GM18867 (cell line): ENCODE results near the gene ASTN2.

Experiments
- ATAC-seq: cut with Tn5 transposase; IDR thresholded peaks from one replicate; pipeline ENCODE4 v1.9.1; 2021; ENCODE audit warnings: mild to moderate bottlenecking, moderate library complexity; ENCODE audit not compliant: unreplicated experiment

ASTN2 gene

GRCh38 chr9:116417464-116417863 lies 997.4 kb downstream of the ASTN2 start:
- no peak for ATAC-seq

GRCh38 chr9:116416421-116416820 lies 998.4 kb downstream of the ASTN2 start:
- no peak for ATAC-seq

- ATAC-seq = no peak
Observed at GRCh38 chr9:116414374-116414773, 1000.5 kb downstream of the ASTN2 start.

DNA sequence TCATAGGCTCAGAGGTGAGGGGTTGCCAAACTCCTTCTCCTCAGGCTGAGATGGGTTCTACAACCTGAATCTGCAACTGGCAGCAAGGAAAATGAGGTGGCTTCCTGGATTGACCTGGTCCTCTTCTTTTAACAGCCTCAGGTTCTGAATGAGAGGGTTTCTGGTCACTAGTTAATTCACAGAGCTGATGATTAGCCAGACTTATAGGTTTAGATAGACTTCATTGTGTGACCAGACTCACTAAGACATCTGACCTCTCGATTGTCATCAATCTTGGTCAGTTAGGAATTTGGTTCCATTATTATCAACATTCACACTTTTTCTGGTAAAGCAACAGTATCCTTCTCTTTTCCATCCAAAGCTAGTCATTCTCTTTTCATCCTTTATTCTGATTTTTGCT lies 1003.4 kb downstream of the ASTN2 start:
- no peak for ATAC-seq

DNA sequence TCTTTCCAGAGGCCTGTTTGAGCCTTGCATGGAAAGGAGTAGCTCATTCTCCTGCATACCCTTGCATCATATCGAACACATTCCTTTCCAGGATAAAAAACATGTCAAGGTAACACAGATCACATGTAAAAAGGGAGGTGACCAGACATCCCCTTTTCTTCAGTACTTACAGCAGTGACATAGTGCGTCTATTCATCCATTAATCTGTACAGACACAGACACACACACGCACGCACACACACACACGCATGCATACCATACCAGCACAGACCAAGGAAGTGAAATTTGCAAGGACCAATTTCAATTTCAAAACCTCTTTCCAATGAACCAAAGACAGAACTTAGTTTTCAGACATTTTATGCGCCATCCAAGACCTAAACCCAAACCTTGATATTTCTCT lies 1005.2 kb downstream of the ASTN2 start:
- no peak for ATAC-seq

GRCh38 chr9:116409129-116409528 lies 1005.7 kb downstream of the ASTN2 start:
- ATAC-seq = no peak

DNA sequence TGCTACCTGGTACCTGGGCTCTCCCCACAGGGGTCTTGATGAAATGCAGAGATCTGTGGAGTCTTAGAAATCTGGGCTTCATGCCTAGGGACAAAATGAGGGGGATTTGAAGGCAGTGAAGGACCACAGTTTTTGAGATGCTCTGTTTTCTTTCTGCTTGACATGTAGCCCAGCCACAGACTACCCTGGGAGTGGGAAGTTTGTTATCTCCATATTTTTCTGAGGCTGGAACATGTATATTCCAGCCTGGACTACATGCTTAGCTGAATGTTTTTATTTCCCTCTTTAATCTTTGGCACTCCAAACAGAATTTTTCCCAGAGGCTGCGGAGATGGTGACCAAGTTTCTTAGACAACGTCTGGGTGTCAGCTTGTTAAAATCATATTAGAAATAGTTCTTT lies 1008.4 kb downstream of the ASTN2 start:
- ATAC-seq = no peak

DNA sequence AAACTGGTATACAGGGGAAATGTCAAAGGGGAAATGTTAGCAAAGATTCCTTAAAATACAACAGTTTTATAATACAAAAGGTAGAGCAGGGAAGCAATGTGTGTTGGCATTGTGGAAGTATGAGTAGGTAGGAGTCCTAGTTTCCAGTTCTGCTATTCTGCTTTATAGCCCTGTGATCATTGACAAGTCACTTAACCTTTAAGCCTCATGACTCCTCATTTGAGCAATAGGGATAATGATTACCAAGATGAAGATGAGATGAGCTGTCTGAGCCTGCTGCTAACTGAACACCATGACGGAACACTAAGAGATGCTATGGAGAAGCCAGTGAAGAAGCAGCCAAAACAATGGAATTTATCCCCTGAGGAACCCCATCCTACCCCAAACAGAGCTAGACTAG lies 1009.5 kb downstream of the ASTN2 start:
- no peak for ATAC-seq

- ATAC-seq = no peak
Observed at GRCh38 chr9:116404228-116404627, 1010.6 kb downstream of the ASTN2 start.

DNA sequence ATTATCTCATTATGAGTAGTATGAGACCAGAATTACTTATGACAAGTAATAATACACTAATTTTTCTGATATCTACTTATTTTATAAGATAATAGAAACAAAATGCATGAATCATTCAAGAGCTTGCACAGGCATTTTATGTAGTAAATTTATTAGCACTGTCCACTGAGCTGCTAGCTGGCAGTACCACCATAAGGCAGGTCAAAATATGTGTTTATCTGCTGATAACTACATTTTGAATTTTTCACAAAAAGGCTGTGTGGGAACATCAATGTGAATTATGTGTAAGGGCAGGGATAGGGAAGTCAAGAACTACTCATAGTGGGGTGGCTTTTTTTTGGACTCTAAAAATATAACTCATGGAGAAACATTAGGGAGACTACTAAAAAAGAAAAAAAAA lies 1011.7 kb downstream of the ASTN2 start:
- no peak for ATAC-seq

GRCh38 chr9:116395699-116396037 lies 1019.2 kb downstream of the ASTN2 start:
- no peak for ATAC-seq

GRCh38 chr9:116394894-116395698 lies 1019.8 kb downstream of the ASTN2 start:
- no peak for ATAC-seq

GRCh38 chr9:116394070-116394469 lies 1020.8 kb downstream of the ASTN2 start:
- no peak for ATAC-seq

- ATAC-seq = no peak
Observed at GRCh38 chr9:116393198-116393597, 1021.7 kb downstream of the ASTN2 start.

DNA sequence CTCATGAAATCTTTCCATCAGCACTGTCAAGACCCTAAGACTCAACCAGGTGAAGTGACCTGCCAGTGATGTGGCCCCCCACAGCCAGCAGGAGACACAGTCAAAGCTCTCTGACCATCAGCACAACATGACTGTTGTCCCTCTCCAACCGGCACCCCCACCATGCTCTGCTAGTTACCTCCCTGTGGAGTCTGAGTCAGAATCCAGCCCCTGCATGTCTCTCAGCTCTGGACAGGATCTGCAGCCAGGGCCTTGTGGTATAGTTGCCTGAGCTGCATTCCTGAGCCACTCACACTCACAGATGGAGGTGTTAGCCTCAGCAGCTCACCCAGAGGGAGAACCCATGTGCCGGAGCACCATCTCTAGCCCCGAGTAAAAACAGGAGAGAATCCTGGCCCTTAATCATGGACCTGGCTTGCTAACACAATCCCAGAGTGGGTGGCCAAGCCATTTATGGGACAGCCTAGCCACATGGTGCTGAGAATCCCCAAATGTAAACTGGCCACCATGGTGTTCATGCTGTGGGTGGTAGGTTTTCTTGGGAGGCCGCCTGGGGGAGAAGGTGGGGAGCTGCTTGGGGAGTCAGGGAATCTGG lies 1023.5 kb downstream of the ASTN2 start:
- peak; percentile 1 for ATAC-seq

DNA sequence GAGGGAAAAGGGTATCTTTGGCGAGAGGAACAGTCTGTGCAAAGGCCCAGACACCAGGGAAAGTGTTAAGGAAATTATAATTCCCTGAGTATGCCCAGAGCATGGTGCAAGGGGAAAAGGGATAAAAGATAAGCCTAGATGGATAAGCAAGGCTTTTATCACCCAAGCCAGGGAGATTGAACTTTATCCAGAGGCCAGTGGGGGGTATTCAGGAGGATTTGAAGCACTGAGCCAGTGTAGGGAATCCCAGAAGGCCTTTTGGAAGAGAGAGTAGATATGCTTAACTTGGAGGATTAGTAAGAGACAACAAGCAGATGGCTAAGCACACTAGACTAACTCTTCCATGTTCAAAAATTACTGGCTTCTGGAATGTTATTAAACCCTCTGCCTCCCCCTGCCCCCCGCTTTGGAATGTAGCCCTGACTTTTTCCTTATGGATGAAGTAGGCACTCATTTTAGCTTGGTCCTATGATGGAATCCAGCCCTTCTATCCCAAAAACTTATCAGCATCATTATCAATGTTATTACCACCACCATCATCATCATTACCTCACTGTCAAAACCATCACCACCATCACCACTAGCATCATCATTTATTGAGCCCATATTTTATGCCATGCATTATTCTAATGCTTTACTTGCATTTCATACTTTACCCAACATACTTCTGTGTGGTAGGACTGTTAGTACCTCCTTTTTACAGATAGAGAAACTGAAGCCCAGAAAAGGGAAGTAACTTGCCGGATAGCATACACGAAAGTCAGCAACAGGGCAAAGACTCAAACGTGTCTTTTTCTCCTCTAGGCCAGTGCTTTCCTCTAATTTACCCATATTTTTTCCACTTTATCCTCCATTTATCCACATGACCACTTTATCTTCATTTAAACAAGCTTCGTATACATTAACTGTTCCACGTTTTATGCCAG lies 1024.3 kb downstream of the ASTN2 start:
- peak; percentile 85 for ATAC-seq

GRCh38 chr9:116389541-116390302 lies 1025.1 kb downstream of the ASTN2 start:
- ATAC-seq = no peak

DNA sequence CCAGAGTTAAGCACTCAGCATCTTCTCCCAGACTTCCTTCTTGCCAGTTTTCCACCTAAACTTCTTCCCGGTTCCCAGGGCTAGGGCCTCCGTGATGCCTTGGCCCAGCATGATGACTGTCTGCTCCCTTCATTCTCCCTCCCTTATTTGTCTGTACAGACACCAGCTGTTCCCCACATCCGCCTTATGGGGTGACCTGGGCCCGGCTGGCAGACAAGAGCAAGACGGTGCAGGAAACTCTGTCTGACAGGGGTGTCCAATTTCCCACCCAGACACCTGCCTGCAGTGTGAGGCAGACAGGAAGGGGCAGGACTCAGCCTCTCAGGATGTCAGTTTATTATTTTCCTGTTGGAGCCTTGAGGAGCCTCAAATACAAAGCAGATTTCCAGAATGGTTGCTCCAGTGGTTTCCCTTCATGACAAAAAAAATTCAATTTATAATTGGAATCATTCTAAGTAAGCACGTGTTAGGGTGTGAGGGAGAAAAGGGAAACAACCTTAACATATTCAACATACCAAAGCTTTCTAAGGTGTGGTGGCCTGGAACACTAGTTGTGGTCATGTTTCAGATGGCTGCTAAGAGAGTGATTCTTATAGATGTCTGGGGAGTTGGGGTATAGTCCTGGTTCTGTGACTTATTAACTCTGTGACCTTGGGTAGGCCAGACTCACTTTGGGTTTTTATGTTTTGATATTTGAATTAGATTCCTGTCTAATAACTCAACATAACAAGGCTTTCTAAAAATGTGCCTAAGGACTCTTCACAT lies 1026.7 kb downstream of the ASTN2 start:
- ATAC-seq = peak; percentile 38

- no peak for ATAC-seq
Observed at GRCh38 chr9:116383936-116384335, 1030.9 kb downstream of the ASTN2 start.

DNA sequence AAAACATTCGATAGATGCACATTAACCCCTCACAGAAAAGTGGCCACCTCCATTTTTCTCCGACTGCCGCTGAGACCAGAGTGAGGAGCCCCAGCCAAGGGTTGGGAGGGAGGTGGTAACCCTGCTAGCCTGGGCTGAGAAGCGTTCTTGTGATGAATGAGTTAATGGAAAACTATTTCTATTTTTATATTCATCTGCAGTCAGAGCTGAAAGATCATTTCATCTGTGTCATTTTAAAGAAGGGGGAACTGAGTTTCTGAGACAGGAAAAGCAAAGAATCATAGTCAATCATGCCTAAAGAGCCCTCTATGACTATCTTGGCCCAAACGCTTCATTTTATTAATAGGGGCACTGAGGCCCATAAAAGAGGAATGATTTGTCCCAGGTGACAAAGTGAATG lies 1031.7 kb downstream of the ASTN2 start:
- ATAC-seq = no peak
